ENCODE results near the gene ST3GAL4. TPM values are rescaled to one million over a fixed set of nuclear protein-coding genes. Genes with fewer than 3 reads are reported as not detected.

The ST3GAL4 gene
- total RNA-seq, 4 donors from 2014 or later, result 24.7 to 35.2 (median 28.0) TPM

- TF ChIP-seq, protein P1, sequence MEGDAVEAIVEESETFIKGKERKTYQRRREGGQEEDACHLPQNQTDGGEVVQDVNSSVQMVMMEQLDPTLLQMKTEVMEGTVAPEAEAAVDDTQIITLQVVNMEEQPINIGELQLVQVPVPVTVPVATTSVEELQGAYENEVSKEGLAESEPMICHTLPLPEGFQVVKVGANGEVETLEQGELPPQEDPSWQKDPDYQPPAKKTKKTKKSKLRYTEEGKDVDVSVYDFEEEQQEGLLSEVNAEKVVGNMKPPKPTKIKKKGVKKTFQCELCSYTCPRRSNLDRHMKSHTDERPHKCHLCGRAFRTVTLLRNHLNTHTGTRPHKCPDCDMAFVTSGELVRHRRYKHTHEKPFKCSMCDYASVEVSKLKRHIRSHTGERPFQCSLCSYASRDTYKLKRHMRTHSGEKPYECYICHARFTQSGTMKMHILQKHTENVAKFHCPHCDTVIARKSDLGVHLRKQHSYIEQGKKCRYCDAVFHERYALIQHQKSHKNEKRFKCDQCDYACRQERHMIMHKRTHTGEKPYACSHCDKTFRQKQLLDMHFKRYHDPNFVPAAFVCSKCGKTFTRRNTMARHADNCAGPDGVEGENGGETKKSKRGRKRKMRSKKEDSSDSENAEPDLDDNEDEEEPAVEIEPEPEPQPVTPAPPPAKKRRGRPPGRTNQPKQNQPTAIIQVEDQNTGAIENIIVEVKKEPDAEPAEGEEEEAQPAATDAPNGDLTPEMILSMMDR (IDR thresholded peaks at IDR 0.05; ENCODE audit: low read depth), result no peak
Measured at GRCh38 chr11:126432525-126432924, 77.0 kb downstream of the ST3GAL4 start.

DNA sequence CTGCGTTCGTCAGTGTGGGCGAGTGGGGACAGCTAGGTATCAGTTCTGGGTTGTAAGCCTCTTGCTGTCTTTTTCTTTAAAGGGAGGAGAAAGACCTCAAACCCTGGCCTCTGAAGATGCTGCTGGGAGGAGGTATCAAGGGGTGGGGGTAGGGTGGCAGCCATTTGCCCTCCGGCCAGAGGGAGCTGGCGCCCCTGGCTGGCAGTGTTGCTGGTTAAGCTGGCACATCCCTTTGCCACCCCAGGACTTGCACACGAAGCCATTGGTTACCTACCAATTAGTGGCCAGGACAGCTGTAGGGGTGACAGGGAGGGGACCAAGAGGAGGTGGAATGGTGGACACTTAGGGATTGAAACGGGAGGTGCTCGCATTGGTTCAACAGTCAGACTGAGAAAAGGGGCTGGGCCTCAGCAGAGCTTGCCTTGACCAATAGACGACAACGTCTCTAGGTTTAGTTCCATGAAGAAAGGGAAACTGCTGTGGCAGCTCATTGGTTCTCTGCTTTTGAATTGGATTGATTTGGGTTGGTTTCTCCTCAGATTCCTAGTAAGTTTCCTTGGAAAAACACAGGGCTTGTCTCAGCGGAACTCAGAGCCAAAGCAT, 77.9 kb downstream of the ST3GAL4 start:
- TF ChIP-seq, protein P1 (IDR thresholded peaks at IDR 0.05; ENCODE audit: low read depth), result no peak

- TF ChIP-seq, protein P1 (IDR thresholded peaks at IDR 0.05; ENCODE audit: low read depth), result no peak
Measured at GRCh38 chr11:126433989-126434949, 78.8 kb downstream of the ST3GAL4 start.

DNA sequence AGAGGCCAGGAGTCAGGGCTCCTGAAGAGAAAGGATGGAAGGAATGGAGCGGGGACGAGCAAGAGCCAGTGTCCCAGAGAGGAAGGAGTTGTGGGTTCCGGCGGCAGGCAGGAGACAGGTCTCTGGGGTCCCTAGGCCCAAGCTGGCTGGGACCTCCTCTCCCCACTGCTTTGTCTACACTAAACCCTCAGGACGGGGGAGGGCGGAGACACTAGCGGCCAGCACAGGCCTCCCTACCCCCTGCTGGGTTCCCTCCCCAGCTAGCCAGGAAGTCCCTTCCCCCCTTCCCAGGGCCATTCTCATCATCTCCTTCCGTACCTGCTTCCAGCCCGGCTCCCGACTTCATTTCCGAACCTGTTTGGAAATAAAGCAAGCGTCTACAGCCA, 79.5 kb downstream of the ST3GAL4 start:
- TF ChIP-seq, protein P1 (IDR thresholded peaks at IDR 0.05; ENCODE audit: low read depth), result no peak

DNA sequence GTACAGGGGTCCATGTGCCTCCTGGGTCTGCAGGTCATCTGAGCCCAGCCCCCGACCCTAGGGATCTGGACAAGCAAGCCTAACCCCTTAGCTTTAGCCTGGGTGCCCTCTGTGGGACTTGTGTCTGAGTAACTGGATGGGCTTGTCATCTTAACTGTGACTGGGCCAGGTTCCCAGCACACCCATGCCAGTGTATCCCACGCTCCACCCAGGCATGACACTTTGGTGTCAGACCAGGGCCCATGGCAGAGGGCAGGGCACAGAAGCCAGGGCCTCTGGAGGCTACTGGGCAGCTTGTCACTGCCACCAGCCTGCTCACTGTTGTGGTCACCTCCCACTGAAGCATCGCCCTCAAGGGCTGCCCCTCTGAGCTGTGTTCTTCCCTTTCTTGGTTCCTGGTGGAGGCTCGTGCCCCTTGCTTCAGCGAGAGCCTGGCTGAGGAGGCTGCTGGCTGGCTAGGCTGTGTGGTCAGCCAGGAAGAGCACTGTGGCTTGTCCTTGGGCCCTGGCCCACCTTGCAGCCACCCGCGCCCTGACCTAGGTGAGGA, 80.8 kb downstream of the ST3GAL4 start:
- TF ChIP-seq, protein P1 (IDR thresholded peaks at IDR 0.05; ENCODE audit: low read depth), result no peak

DNA sequence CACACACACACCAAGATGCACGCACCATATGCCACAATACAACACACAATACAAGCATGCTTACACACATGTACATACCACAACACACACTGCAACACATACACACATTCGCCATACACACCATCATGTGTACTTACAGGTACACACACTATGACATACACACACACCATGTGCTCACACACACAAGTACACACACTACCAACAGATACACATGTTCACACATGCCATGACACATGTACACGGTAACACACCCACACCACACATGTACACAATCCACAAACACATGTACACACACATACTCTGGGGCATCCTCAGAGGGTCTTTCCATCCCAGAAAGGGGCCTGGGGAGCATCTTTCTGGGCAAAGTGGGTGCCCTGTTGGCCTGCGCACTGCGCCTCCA, 82.2 kb downstream of the ST3GAL4 start:
- TF ChIP-seq, protein P1 (IDR thresholded peaks at IDR 0.05; ENCODE audit: low read depth), result no peak

DNA sequence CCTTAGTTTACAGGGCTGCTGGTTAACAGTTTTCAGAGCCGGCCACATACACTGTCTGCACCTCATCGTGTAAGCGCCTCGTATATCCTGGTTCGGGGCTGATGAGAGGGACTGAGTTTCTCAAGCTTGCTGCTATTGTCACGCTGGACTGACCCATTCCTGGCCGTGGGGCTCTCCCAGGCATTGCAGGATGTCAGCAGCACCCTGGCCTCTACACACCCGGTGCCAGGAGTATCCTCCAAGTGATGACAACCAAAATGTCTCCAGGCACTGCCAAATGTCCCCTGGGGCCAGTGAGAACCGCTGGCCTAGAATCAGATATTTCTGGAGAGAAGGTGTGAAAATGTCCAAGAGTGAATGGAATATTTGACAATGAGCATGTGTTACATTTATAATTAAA, 82.8 kb downstream of the ST3GAL4 start:
- TF ChIP-seq, protein P1 (IDR thresholded peaks at IDR 0.05; ENCODE audit: low read depth), result no peak
